Activated naive CD8-positive, alpha-beta T cell treated with anti-CD3 and anti-CD28 coated beads for 36 hours (primary cell): ENCODE results near the gene MEAF6. TPM values are rescaled to one million over a fixed set of nuclear protein-coding genes. Genes with fewer than 3 reads are reported as not detected.

Experiments used
- DNase-seq: peaks from one replicate; pipeline ENCODE4 v3.0.0; 2021
- H3K27ac Mint-ChIP-seq: one replicate; pipeline ENCODE4 v1.8.0; 2022; ENCODE audit warnings: mild to moderate bottlenecking, moderate library complexity, mixed read lengths
- H3K27me3 Mint-ChIP-seq: one replicate; pipeline ENCODE4 v1.8.0; 2022; ENCODE audit warnings: mild to moderate bottlenecking, mixed read lengths
- H3K36me3 Mint-ChIP-seq: one replicate; pipeline ENCODE4 v1.8.0; 2021; ENCODE audit warnings: mild to moderate bottlenecking, mixed read lengths
- H3K4me1 Mint-ChIP-seq: one replicate; pipeline ENCODE4 v1.8.0; 2021; ENCODE audit warnings: mixed read lengths
- H3K4me3 Mint-ChIP-seq: one replicate; pipeline ENCODE4 v1.8.0; 2022; ENCODE audit warnings: mild to moderate bottlenecking, moderate library complexity, mixed read lengths
- H3K9me3 Mint-ChIP-seq: one replicate; pipeline ENCODE4 v1.8.0; 2022; ENCODE audit warnings: mixed read lengths
- total RNA-seq, 2 experiments: library from RNA; stranded (reverse); gene quantifications; one replicate each; pipeline ENCODE4 v1.2.3, GENCODE V29; 2021

MEAF6 gene
- total RNA-seq, 2 experiments from 2014 or later = 78.3 to 83.3 TPM

DNA sequence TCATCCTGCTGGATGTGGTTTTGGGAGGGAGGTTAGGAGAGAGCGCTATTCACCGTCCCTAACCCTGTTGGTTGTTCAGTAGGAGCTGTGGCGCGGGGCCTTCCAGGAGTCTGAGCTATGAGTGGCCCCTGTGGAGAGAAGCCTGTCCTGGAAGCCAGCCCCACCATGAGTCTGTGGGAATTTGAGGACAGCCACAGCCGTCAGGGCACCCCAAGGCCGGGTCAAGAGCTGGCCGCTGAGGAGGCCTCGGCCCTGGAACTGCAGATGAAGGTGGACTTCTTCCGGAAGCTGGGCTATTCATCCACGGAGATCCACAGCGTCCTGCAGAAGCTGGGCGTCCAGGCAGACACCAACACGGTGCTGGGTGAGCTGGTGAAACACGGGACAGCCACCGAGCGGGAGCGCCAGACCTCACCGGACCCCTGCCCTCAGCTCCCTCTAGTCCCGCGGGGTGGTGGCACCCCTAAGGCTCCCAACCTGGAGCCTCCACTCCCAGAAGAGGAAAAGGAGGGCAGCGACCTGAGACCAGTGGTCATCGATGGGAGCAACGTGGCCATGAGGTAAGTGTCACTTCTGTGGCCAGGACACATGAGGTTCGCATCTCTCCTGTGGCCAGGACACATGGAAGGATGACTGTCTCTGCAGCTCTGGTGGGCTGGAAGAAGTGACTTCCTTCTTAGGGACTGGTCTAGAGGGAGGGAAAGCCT lies 39.0 kb downstream of the MEAF6 start:
- Mint-ChIP-seq H3K36me3 (peaks cover 52% of the 10 kb centered on the region), H3K27me3 (no peaks in the 10 kb centered on the region), H3K4me1 (peaks cover 44% of the 10 kb centered on the region), H3K4me3 (peak overlapping the region; percentile 97), H3K9me3 (no peaks in the 10 kb centered on the region), H3K27ac (peak overlapping the region; percentile 99)
- no peak for DNase-seq

DNA sequence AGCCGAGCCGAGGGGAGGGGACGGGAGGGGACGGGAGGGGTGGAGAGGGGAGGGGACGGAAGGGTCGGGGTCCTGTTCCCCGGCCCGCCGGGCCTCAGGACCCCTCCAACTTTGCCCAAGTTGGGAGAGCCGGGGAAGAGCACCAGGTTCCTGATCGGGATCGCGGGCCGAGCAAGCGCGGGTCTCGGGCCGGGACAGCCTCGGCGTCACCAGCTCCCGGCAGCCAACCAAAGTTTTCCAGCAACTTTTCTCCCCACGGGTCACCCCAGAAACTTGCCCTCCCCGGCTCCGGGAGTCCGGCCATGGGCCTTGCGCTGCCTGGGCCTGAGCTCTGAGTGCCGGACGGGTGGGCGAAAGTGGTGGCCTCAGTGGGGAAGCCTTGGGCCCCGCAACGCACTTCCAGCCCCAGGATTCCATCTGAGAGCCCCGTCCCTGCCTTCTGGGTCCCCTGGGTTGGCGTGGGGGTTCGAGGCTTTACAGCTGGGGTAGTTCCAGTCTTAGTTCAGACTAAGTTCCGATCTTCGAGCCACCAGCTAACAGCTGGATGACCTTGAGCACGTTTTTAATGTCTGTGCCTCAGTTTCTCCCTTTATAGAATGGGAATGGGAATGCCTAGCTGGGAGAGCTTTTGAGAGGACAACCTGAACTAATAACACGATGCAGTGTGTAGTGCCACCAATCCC lies 39.7 kb downstream of the MEAF6 start:
- H3K27me3 Mint-ChIP-seq = no peaks in the 10 kb centered on the region
- H3K27ac Mint-ChIP-seq = peak overlapping the region; percentile 99
- no peaks in the 10 kb centered on the region for H3K9me3 Mint-ChIP-seq
- H3K4me1 Mint-ChIP-seq = peaks cover 44% of the 10 kb centered on the region
- H3K36me3 Mint-ChIP-seq = peaks cover 48% of the 10 kb centered on the region
- H3K4me3 Mint-ChIP-seq = peak overlapping the region; percentile 97
- peak; percentile 47 for DNase-seq

GRCh38 chr1:37474046-37474696 lies 40.4 kb downstream of the MEAF6 start, which contains the start of gene ZC3H12A:
ZC3H12A (plus strand) TSS chr1:37474580; CDS start chr1:37475497, 917 bp downstream.
- Mint-ChIP-seq H3K4me1 (peaks cover 48% of the 10 kb centered on the region), H3K36me3 (peaks cover 41% of the 10 kb centered on the region), H3K9me3 (no peaks in the 10 kb centered on the region), H3K4me3 (peak within 1 kb of the TSS; percentile 97), H3K27ac (peak within 1 kb of the TSS; percentile 99), H3K27me3 (no peaks in the 10 kb centered on the region)
- peak; percentile 97 for DNase-seq

GRCh38 chr1:37473431-37474045 lies 41.0 kb downstream of the MEAF6 start:
- peak; percentile 37 for DNase-seq
- Mint-ChIP-seq H3K27me3 (no peaks in the 10 kb centered on the region), H3K4me3 (peak overlapping the region; percentile 87), H3K4me1 (peaks cover 46% of the 10 kb centered on the region), H3K27ac (peak overlapping the region; percentile 79), H3K9me3 (no peaks in the 10 kb centered on the region), H3K36me3 (peaks cover 35% of the 10 kb centered on the region)

GRCh38 chr1:37472994-37473393 lies 41.6 kb downstream of the MEAF6 start:
- peaks cover 44% of the 10 kb centered on the region for H3K4me1 Mint-ChIP-seq
- H3K36me3 Mint-ChIP-seq = peaks cover 29% of the 10 kb centered on the region

GRCh38 chr1:37472281-37472680 lies 42.3 kb downstream of the MEAF6 start:
- peak overlapping the region; percentile 87 for H3K4me3 Mint-ChIP-seq
- no peak for DNase-seq
- H3K27me3 Mint-ChIP-seq = no peaks in the 10 kb centered on the region

More at GRCh38 chr1:37472994-37473393, 41.6 kb downstream of the MEAF6 start:
- Mint-ChIP-seq H3K27me3 (no peaks in the 10 kb centered on the region), H3K9me3 (no peaks in the 10 kb centered on the region), H3K4me3 (peak overlapping the region; percentile 87), H3K27ac (peak overlapping the region; percentile 79)
- no peak for DNase-seq

DNA sequence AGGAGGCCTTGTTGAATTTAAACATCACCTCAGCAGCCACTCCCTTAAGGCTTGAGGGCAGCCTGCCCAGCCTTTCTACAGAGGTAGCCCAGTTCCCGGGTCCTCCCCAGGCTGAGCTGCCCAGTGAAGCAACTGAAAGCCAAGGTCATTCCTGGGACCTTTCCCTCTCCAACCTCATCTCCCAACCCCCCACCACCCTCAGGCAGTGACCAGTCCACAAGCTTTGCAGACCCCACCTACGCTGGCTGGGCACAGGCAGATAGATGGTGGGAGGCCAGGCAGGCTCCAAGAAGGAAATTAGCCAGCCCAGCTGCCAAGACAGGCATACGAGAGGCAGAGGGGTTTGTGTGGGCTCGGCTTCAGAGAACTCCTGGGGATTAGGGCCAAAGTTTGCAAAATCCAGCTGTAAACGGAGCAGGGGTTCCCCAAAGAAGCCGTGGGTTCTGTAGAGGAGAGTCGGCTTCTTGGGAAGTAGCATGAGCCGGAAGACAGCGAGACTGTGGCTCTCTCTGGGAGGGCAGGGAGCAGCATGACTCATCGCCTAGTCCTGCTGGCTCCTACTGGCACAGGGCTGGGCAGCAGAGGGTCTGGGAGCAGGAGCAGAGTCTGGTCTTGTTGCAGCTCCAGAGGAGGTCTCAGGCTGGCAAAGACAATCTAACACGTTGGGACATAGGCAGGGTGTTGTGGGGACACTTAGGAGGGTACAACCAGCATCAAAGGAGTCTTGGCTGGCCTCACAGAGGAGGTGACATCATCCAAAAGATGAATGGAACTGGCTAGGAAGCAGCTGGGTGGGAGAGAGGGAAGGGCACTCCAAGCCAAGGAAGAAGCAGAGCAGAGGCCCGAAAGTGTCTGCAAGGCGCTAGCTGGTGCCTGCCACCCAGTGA lies 43.0 kb downstream of the MEAF6 start:
- Mint-ChIP-seq H3K27me3 (no peaks in the 10 kb centered on the region), H3K27ac (peak overlapping the region; percentile 79), H3K4me1 (peaks cover 40% of the 10 kb centered on the region), H3K9me3 (no peaks in the 10 kb centered on the region), H3K4me3 (peak overlapping the region; percentile 87), H3K36me3 (peaks cover 17% of the 10 kb centered on the region)
- no peak for DNase-seq

More at GRCh38 chr1:37472281-37472680, 42.3 kb downstream of the MEAF6 start:
- Mint-ChIP-seq H3K27ac (peak overlapping the region; percentile 79), H3K9me3 (no peaks in the 10 kb centered on the region), H3K4me1 (peaks cover 40% of the 10 kb centered on the region), H3K36me3 (peaks cover 23% of the 10 kb centered on the region)

DNA sequence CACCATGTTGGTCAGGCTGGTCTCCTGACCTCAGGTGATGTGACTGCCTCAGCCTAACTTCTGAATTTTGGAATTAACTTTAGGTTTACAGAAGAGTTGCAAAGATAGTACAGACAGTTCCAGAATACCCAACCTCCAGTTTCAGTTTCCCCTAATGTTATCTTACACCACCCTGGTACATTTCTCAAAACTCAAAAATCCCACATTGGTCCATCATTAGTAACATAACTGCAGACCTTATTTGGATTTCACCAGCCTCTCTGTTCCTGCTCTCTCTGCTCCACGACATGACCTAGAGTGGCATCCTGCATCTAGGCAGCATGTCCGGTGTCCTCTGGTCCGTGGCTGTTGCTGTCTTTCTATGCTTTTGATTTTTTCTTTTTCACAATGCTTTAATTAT lies 45.2 kb downstream of the MEAF6 start:
- Mint-ChIP-seq H3K4me1 (peaks cover 40% of the 10 kb centered on the region), H3K4me3 (no peak overlapping the region), H3K27ac (no peak overlapping the region), H3K36me3 (no peaks in the 10 kb centered on the region), H3K27me3 (no peaks in the 10 kb centered on the region), H3K9me3 (no peaks in the 10 kb centered on the region)
- DNase-seq = no peak

DNA sequence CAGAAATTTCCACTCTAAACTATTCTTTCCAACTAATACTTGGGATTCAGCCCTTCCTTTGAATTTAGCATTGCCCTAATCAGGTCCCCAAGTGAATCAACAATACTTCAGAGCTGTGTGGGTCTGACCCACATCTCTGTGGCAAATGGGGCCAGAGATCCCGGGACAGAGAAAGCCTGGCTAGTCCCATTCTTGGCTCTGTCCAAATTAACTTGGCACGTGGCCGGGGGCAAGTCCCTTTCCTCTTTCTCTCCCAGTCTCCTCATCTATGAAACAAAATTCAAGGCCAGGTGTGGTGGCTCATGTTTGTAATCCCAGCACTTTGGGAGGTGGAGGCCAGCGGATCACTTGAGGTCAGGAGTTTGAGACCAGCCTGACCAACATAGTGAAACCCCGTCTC lies 46.5 kb downstream of the MEAF6 start:
- Mint-ChIP-seq H3K27me3 (no peaks in the 10 kb centered on the region), H3K4me3 (no peak overlapping the region), H3K36me3 (no peaks in the 10 kb centered on the region), H3K27ac (no peak overlapping the region), H3K9me3 (no peaks in the 10 kb centered on the region), H3K4me1 (peaks cover 34% of the 10 kb centered on the region)
- no peak for DNase-seq

DNA sequence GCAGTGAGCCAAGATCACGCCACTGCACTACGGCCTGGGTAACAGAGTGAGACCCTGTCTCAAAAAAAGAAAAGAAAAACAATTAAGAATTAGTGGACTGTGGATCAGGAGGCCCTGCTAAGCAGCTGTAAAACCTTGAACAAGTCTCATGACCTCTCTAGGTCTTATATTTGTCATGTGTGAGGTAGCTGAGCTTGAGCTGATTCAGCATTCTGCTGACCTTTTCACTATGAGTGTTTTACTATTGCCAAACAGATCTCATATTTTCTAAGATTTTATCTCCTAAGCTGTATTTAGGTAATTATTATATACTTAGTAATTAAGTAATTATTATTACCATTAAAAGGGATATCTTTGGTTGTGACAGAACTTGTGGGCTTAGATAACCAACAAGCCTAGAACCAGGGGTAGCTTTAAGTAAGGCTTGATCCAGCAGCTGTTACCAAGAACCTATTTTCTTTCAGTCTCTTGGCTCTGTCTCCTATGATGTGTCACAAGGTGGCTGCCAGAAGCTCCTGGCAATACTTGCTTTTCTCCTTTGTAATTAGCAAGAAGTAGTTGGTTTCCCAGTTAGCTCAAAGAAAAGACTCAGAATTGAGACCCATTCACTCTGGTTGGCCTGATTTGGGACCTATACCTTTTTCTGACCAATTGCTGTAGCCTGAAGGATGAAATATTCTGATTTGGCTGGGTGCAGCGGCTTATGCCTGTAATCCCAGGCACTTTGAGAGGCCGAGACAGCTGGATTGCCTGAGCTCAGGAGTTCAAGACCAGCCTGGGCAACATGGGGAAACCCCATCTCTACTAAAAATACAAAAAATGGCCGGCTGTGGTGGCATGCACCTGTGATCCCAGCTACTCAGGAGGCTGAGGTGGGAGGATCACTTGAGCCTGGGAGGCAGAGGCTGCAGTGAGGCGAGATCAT lies 48.7 kb downstream of the MEAF6 start:
- Mint-ChIP-seq H3K27me3 (no peaks in the 10 kb centered on the region), H3K27ac (no peak overlapping the region)
- DNase-seq = no peak

GRCh38 chr1:37464443-37464842 lies 50.1 kb downstream of the MEAF6 start:
- no peak overlapping the region for H3K27ac Mint-ChIP-seq
- no peaks in the 10 kb centered on the region for H3K27me3 Mint-ChIP-seq
- DNase-seq = no peak
- H3K9me3 Mint-ChIP-seq = no peaks in the 10 kb centered on the region
- H3K4me1 Mint-ChIP-seq = peaks cover 6% of the 10 kb centered on the region
- no peaks in the 10 kb centered on the region for H3K36me3 Mint-ChIP-seq
- no peak overlapping the region for H3K4me3 Mint-ChIP-seq

More for the DNA sequence above, 48.7 kb downstream of the MEAF6 start:
- peaks cover 16% of the 10 kb centered on the region for H3K4me1 Mint-ChIP-seq
- no peaks in the 10 kb centered on the region for H3K9me3 Mint-ChIP-seq
- no peaks in the 10 kb centered on the region for H3K36me3 Mint-ChIP-seq
- H3K4me3 Mint-ChIP-seq = no peak overlapping the region

DNA sequence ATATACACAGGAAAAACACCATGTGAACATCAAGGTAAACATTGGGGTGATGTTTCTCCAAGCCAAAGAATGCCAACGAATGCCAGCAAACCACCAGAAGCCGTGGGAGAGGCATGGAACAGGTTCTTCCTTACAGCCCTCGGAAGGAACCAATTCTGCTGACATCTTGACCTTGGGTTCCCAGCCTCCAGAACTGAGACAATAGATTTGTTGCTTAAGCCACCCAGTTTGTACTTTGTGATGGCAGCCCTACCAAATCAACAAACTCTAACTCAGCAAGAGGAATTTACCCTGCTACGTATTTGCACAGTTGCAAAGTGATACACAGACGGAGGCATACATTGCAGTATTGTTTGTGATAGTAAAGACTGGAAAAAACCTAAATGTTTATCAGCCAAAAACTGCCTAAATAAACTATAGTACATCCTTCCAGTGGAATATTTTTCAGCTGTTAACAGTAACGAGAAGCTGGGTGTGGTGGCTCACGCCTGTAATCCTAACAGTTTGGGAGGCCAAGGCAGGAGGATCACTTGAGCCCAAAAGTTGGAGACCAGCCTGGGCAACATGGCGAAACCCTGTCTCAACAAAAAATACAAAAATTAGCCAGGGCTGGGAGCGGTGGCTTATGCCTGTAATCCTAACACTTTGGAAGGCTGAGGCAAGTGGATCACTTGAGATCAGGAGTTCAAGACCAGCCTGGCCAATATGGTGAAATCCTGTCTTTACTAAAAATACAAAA lies 52.7 kb downstream of the MEAF6 start:
- Mint-ChIP-seq H3K4me1 (no peaks in the 10 kb centered on the region), H3K36me3 (no peaks in the 10 kb centered on the region), H3K27ac (no peak overlapping the region), H3K9me3 (no peaks in the 10 kb centered on the region), H3K4me3 (no peak overlapping the region), H3K27me3 (no peaks in the 10 kb centered on the region)
- no peak for DNase-seq

- no peak for DNase-seq
- H3K27ac Mint-ChIP-seq = no peak overlapping the region
- peaks cover 7% of the 10 kb centered on the region for H3K4me1 Mint-ChIP-seq
- H3K4me3 Mint-ChIP-seq = no peak overlapping the region
- H3K27me3 Mint-ChIP-seq = no peaks in the 10 kb centered on the region
- H3K36me3 Mint-ChIP-seq = no peaks in the 10 kb centered on the region
- no peaks in the 10 kb centered on the region for H3K9me3 Mint-ChIP-seq
Measured at GRCh38 chr1:37458551-37458950, 56.0 kb downstream of the MEAF6 start.
